Right hindlimb (tissue), 1 donor: ENCODE measurements around the gene CARS1.

Source experiments
- DNase-seq: peaks from one replicate; pipeline ENCODE4 v3.0.0-alpha.2; 2018

The CARS1 gene

DNA sequence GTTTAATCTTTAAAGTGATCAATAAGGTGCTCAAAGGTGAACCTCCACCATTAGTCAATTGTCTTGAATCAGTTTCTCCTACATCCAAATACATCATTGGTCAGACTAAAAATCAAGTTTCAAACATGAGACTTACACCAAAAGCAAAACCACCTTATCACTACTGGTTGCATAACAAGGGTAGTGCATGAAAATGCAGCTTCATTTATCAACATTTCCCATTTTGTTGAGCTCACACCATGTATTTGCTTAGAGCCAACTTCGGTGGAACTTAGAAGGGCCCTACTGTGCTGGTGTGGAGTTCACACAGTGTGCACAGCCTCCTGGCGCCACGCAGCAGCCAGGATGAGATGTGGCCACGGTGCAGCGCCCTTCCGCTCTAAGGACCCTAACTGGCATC lies 104.9 kb downstream of the CARS1 start:
- no peak for DNase-seq

DNA sequence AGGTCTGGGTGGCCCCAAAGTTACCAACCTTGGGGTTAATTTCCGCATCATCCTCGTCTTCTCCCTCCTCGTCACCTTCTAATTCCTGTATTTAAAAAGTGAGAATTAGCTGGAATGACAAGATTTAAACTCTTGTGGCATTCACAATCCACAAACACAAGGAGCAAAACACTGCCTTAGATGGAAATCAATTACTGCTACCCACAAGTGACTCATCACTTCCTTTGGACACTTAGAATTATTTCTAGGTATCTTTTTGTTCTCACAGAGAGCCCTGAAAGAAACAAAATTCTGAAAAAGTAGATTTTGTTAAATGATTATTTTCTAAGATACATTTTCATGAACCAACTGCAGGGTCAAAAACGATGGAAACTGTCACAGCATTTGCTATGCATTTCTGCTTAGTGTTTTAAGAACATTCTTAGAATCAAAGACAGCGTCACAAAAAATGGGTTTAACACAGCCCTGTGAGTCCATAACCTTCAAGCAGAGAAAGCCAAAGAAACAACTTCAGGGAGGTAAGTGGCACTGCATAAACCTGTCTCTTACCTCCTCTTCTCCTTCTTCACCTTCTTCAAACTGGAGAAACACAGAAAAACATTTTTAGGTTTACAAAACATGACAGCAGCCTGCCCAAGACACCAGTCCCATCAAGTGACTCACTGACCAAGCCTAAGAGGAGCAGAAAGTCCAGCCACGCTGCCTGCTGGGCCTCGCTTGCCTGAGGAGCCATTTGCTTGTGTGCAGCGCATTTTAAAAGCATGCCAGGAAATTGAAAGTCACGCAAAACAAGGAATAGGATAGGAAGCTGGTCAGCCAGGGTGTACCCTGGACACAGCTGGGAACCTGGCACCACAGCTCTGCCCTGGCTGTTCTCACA lies 105.8 kb downstream of the CARS1 start:
- no peak for DNase-seq
